Neural cell (in vitro differentiated cells): ENCODE data around the gene DUOXA1.

Experiments used
- EZH2 ChIP-seq: fragments of 200-600, 300-800 bp; shearing (Covaris generic), sonication (generic); IDR thresholded peaks from 2 replicates; pipeline ENCODE4 v1.6.1; 2014; ENCODE audit warnings: antibody characterized with exemption, low read length, borderline replicate concordance, mild to moderate bottlenecking; ENCODE audit not compliant: insufficient read depth, poor library complexity, severe bottlenecking
- MXI1 ChIP-seq: fragments of 450-650 bp; conservative IDR thresholded peaks from 2 replicates; pipeline ENCODE4 v1.6.1; 2014; ENCODE audit warnings: antibody characterized with exemption, mild to moderate bottlenecking; ENCODE audit not compliant: poor library complexity, severe bottlenecking
- TF ChIP-seq, protein P1 (sequence below): fragments of 450-650 bp; IDR thresholded peaks from 2 replicates; pipeline ENCODE4 v1.5.1; 2014; ENCODE audit warnings: antibody characterized with exemption, mild to moderate bottlenecking, moderate library complexity; ENCODE audit not compliant: poor library complexity, severe bottlenecking

- TF ChIP-seq, protein P1, sequence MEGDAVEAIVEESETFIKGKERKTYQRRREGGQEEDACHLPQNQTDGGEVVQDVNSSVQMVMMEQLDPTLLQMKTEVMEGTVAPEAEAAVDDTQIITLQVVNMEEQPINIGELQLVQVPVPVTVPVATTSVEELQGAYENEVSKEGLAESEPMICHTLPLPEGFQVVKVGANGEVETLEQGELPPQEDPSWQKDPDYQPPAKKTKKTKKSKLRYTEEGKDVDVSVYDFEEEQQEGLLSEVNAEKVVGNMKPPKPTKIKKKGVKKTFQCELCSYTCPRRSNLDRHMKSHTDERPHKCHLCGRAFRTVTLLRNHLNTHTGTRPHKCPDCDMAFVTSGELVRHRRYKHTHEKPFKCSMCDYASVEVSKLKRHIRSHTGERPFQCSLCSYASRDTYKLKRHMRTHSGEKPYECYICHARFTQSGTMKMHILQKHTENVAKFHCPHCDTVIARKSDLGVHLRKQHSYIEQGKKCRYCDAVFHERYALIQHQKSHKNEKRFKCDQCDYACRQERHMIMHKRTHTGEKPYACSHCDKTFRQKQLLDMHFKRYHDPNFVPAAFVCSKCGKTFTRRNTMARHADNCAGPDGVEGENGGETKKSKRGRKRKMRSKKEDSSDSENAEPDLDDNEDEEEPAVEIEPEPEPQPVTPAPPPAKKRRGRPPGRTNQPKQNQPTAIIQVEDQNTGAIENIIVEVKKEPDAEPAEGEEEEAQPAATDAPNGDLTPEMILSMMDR: no peak
- TF ChIP-seq MXI1: no peak
- TF ChIP-seq EZH2: no peak
These were observed 19.4 kb upstream of the DUOXA1 start for GRCh38 chr15:45149060-45149459.
